ENCODE data around the gene GNA12.
"Not testable (repeated sequence)": the region's sequence is repeated elsewhere in the genome, so short reads cannot be mapped to it uniquely, and the experiment has no call there.

Gene GNA12

GRCh38 chr7:2725178-2726105 is 118.7 kb downstream of the GNA12 start:
- DNase-seq = no peak

GRCh38 chr7:2724453-2725177 is 119.5 kb downstream of the GNA12 start:
- DNase-seq = no peak

- DNase-seq = not testable (repeated sequence)
Observed at GRCh38 chr7:2724036-2724435, 120.1 kb downstream of the GNA12 start.

GRCh38 chr7:2723138-2723850 is 120.8 kb downstream of the GNA12 start:
- no peak for DNase-seq

GRCh38 chr7:2722591-2722990 is 121.5 kb downstream of the GNA12 start:
- DNase-seq = no peak

GRCh38 chr7:2721842-2722241 is 122.3 kb downstream of the GNA12 start:
- no peak for DNase-seq

- no peak for DNase-seq
Observed at GRCh38 chr7:2720024-2720423, 124.1 kb downstream of the GNA12 start.

- peak; percentile 87 for DNase-seq
Observed at GRCh38 chr7:2719007-2719406, 125.1 kb downstream of the GNA12 start.

GRCh38 chr7:2718296-2718965 is 125.7 kb downstream of the GNA12 start:
- no peak for DNase-seq

- no peak for DNase-seq
Observed at GRCh38 chr7:2717293-2718261, 126.5 kb downstream of the GNA12 start.

- no peak for DNase-seq
Observed at GRCh38 chr7:2716906-2717292, 127.2 kb downstream of the GNA12 start.

- DNase-seq = no peak
Observed at GRCh38 chr7:2716488-2716887, 127.6 kb downstream of the GNA12 start.

GRCh38 chr7:2715341-2716231 is 128.5 kb downstream of the GNA12 start:
- DNase-seq = peak; percentile 66

GRCh38 chr7:2714636-2715035 is 129.5 kb downstream of the GNA12 start:
- DNase-seq = no peak

GRCh38 chr7:2713978-2714377 is 130.1 kb downstream of the GNA12 start:
- DNase-seq = no peak

- no peak for DNase-seq
Observed at GRCh38 chr7:2713370-2713769, 130.7 kb downstream of the GNA12 start.

GRCh38 chr7:2711895-2712675 is 132.0 kb downstream of the GNA12 start:
- no peak for DNase-seq

GRCh38 chr7:2710901-2711551 is 133.1 kb downstream of the GNA12 start:
- DNase-seq = no peak

- peak; percentile 79 for DNase-seq
Observed at GRCh38 chr7:2710286-2710655, 133.8 kb downstream of the GNA12 start.

Measured in activated CD8-positive, alpha-beta memory T cell treated with anti-CD3 and anti-CD28 coated beads, Interleukin-2, amount 50 U/mL, for 48 hours (primary cell).